IMR-90 (cell line): ENCODE measurements around the gene RFX1. TPM values are rescaled to one million over a fixed set of nuclear protein-coding genes. Genes with fewer than 3 reads are reported as not detected.

Source experiments
- ATAC-seq: fragments of 200-7000 bp; cut with Tn5 transposase; 2 replicates; pipeline ENCODE4 v1.9.1; 2020; ENCODE audit warnings: low read depth, mild to moderate bottlenecking, moderate library complexity
- BruUV-seq: library from RNA; stranded (reverse); fragments of 400-500 nt; replicated peaks from 2 replicates; lab custom pipeline; 2021; lab: Mats Ljungman, UMichigan
- CTCF ChIA-PET: fragments of 300-600 bp; formaldehyde crosslinking; extraction: SDS; loops from one replicate; lab custom pipeline; 2021; ENCODE audit warnings: antibody characterized with exemption; lab: Yijun Ruan, JAX
- POLR2A ChIA-PET: fragments of 300-600 bp; sonication (Branson Sonifier 250); formaldehyde crosslinking; loops from one replicate; lab custom pipeline; 2022; ENCODE audit warnings: antibody characterized with exemption; ENCODE audit not compliant: unreplicated experiment; lab: Charles Lee
- DNase-seq: peaks from one replicate; pipeline ENCODE4 v3.0.0; 2013
- H2AFZ ChIP-seq: replicated peaks from 2 replicates; pipeline ENCODE3; 2013; ENCODE audit warnings: low read length, mild to moderate bottlenecking; ENCODE audit not compliant: poor library complexity
- H2AK5ac ChIP-seq: 2 replicates; pipeline ENCODE4 v1.6.1; 2013; ENCODE audit warnings: low read depth, low read length, inconsistent platforms
- H2AK9ac ChIP-seq: replicated peaks from 2 replicates; pipeline ENCODE3; 2013; ENCODE audit warnings: mild to moderate bottlenecking, low read depth, low read length, moderate library complexity; ENCODE audit not compliant: poor library complexity
- H2BK120ac ChIP-seq: 2 replicates; pipeline ENCODE4 v1.6.1; 2013; ENCODE audit warnings: low read depth, low read length, inconsistent platforms
- H2BK15ac ChIP-seq: 3 replicates; pipeline ENCODE4 v1.6.1; 2013; ENCODE audit warnings: low read depth, low read length, inconsistent platforms
- H2BK20ac ChIP-seq: 2 replicates; pipeline ENCODE4 v1.6.1; 2013; ENCODE audit warnings: low read depth, mild to moderate bottlenecking, inconsistent platforms, low read length, moderate library complexity
- H2BK5ac ChIP-seq: 2 replicates; pipeline ENCODE4 v1.6.1; 2013; ENCODE audit warnings: mild to moderate bottlenecking, low read depth, low read length, inconsistent platforms; ENCODE audit not compliant: poor library complexity, severe bottlenecking
- H3K14ac ChIP-seq: replicated peaks from 2 replicates; pipeline ENCODE4 v1.6.1; 2013; ENCODE audit warnings: low read depth, low read length, inconsistent platforms
- H3K18ac ChIP-seq: 2 replicates; pipeline ENCODE4 v1.6.1; 2013; ENCODE audit warnings: low read depth, low read length, control low read depth
- H3K23ac ChIP-seq: 2 replicates; pipeline ENCODE4 v1.6.1; 2013; ENCODE audit warnings: low read depth, low read length, inconsistent platforms
- H3K27ac ChIP-seq: 2 replicates; pipeline ENCODE4 v1.5.1; 2013; ENCODE audit warnings: mild to moderate bottlenecking, control low read depth, low read length; ENCODE audit not compliant: insufficient read depth
- H3K27me3 ChIP-seq: 2 replicates; pipeline ENCODE4 v1.6.1; 2013; ENCODE audit warnings: low read length; ENCODE audit not compliant: control insufficient read depth, insufficient read depth
- H3K36me3 ChIP-seq: 2 replicates; pipeline ENCODE4 v1.6.1; 2013; ENCODE audit warnings: low read length, mixed read lengths; ENCODE audit not compliant: control insufficient read depth, insufficient read depth
- H3K4ac ChIP-seq: 2 replicates; pipeline ENCODE4 v1.6.1; 2013; ENCODE audit warnings: low read depth, low read length, inconsistent platforms
- H3K4me1 ChIP-seq: 2 replicates; pipeline ENCODE4 v1.6.1; 2013; ENCODE audit warnings: low read length, mixed read lengths; ENCODE audit not compliant: control insufficient read depth, insufficient read depth
- H3K4me2 ChIP-seq: 2 replicates; pipeline ENCODE4 v1.6.1; 2013; ENCODE audit warnings: low read depth, mild to moderate bottlenecking, control low read depth, low read length, moderate library complexity
- H3K4me3 ChIP-seq: 2 replicates; pipeline ENCODE4 v1.5.1; 2013; ENCODE audit warnings: low read depth, mild to moderate bottlenecking, control low read depth, low read length, moderate library complexity; ENCODE audit not compliant: insufficient read depth
- H3K56ac ChIP-seq: 2 replicates; pipeline ENCODE4 v1.6.1; 2013; ENCODE audit warnings: low read length, inconsistent platforms; ENCODE audit not compliant: insufficient read depth; ENCODE audit errors: extremely low read depth
- H3K79me1 ChIP-seq, 2 experiments: 2 replicates each; pipeline ENCODE4 v1.6.1; 2013; ENCODE audit warnings: low read length in 2 of 2, inconsistent platforms in 1 of 2, low read depth in 1 of 2
- H3K9ac ChIP-seq: 2 replicates; pipeline ENCODE4 v1.6.1; 2013; ENCODE audit warnings: low read depth, low read length, control low read depth
- H3K9me1 ChIP-seq: 2 replicates; pipeline ENCODE4 v1.6.1; 2013; ENCODE audit warnings: low read length, inconsistent platforms; ENCODE audit not compliant: insufficient read depth
- H3K9me3 ChIP-seq: 2 replicates; pipeline ENCODE4 v1.6.1; 2013; ENCODE audit warnings: low read length; ENCODE audit not compliant: control insufficient read depth, insufficient read depth
- H4K20me1 ChIP-seq: 2 replicates; pipeline ENCODE4 v1.6.1; 2013; ENCODE audit warnings: low read length, inconsistent platforms; ENCODE audit not compliant: insufficient read depth
- H4K5ac ChIP-seq: 2 replicates; pipeline ENCODE4 v1.6.1; 2013; ENCODE audit warnings: mild to moderate bottlenecking, low read depth, low read length, control low read depth
- H4K8ac ChIP-seq, 2 experiments: 2 replicates each; pipeline ENCODE4 v1.6.1; 2013; ENCODE audit warnings: low read depth in 2 of 2, low read length in 2 of 2, control low read depth in 1 of 2, inconsistent platforms in 1 of 2
- H4K91ac ChIP-seq: 2 replicates; pipeline ENCODE4 v1.6.1; 2013; ENCODE audit warnings: low read depth, low read length, inconsistent platforms; ENCODE audit not compliant: insufficient read depth
- BHLHE40 ChIP-seq: fragments of 150-350 bp; IDR thresholded peaks from 2 replicates; pipeline ENCODE4 v1.6.1; 2016; ENCODE audit warnings: mild to moderate bottlenecking, low read depth, low read length
- CEBPB ChIP-seq: IDR thresholded peaks from 2 replicates; pipeline ENCODE4 v1.6.1; 2012; ENCODE audit warnings: low read depth, low read length, improper control_type of control experiment
- CHD1 ChIP-seq: IDR thresholded peaks from 2 replicates; pipeline ENCODE4 v1.6.1; 2012; ENCODE audit warnings: low read depth, low read length, improper control_type of control experiment
- ELK1 ChIP-seq: fragments of 150-350 bp; IDR thresholded peaks from 2 replicates; pipeline ENCODE4 v1.6.1; 2016; ENCODE audit warnings: low read depth, mild to moderate bottlenecking, low read length, moderate library complexity, borderline replicate concordance
- FOS ChIP-seq: fragments of 150-350 bp; IDR thresholded peaks from 2 replicates; pipeline ENCODE4 v1.6.1; 2016; ENCODE audit warnings: low read depth, low read length
- MAFK ChIP-seq: IDR thresholded peaks from 2 replicates; pipeline ENCODE4 v1.6.1; 2012; ENCODE audit warnings: low read depth, low read length, improper control_type of control experiment
- MAZ ChIP-seq: IDR thresholded peaks from 2 replicates; pipeline ENCODE4 v1.6.1; 2012; ENCODE audit warnings: low read depth, mild to moderate bottlenecking, low read length, improper control_type of control experiment, moderate library complexity, borderline replicate concordance
- MXI1 ChIP-seq: IDR thresholded peaks from 2 replicates; pipeline ENCODE4 v1.6.1; 2012; ENCODE audit warnings: low read depth, mild to moderate bottlenecking, low read length, moderate library complexity, borderline replicate concordance
- NFE2L2 ChIP-seq: fragments of 150-350 bp; IDR thresholded peaks from 2 replicates; pipeline ENCODE4 v1.6.1; 2016; ENCODE audit warnings: low read depth, mild to moderate bottlenecking, low read length
- POLR2A ChIP-seq: IDR thresholded peaks from 2 replicates; pipeline ENCODE4 v1.6.1; 2012; ENCODE audit warnings: mild to moderate bottlenecking, low read depth, low read length
- RAD21 ChIP-seq: IDR thresholded peaks from 2 replicates; pipeline ENCODE4 v1.6.1; 2012; ENCODE audit warnings: low read length, improper control_type of control experiment
- RCOR1 ChIP-seq: IDR thresholded peaks from 2 replicates; pipeline ENCODE4 v1.6.1; 2012; ENCODE audit warnings: mild to moderate bottlenecking, low read length, improper control_type of control experiment; ENCODE audit not compliant: insufficient replicate concordance
- RFX5 ChIP-seq: IDR thresholded peaks from 2 replicates; pipeline ENCODE4 v1.8.0; 2012; ENCODE audit warnings: low read depth, mild to moderate bottlenecking, low read length, moderate library complexity
- SMC3 ChIP-seq: fragments of 150-350 bp; IDR thresholded peaks from 2 replicates; pipeline ENCODE4 v1.6.1; 2016; ENCODE audit warnings: low read depth, mild to moderate bottlenecking, antibody characterized with exemption, low read length, moderate library complexity
- USF2 ChIP-seq: fragments of 150-350 bp; IDR thresholded peaks from 2 replicates; pipeline ENCODE4 v1.6.1; 2017; ENCODE audit warnings: mild to moderate bottlenecking, antibody characterized with exemption, low read length, low read depth
- WGBS, 2 experiments: methylation state at CpG; one replicate each; pipeline versions ENCODE4 v1.1.5 to v1.1.7; 2013; ENCODE audit warnings: missing lambda C conversion rate in 2 of 2; ENCODE audit not compliant: insufficient read length in 1 of 2; ENCODE audit errors: extremely low coverage in 2 of 2; 5-methylcytosine and 5-hydroxymethylcytosine counted together
- dilution Hi-C: fragments of 300-500 bp; cut with HindIII; formaldehyde crosslinking; loops from one replicate; pipeline ENCODE4 v1.14.3; 2018; ENCODE audit warnings: low sequenced_read_pairs; ENCODE audit not compliant: unreplicated experiment
- in situ Hi-C: fragments of 300-500 bp; cut with MboI; formaldehyde crosslinking; loops from 3 replicates; pipeline ENCODE4 v1.14.3; 2019; ENCODE audit warnings: low sequenced_read_pairs, inconsistent platforms, mixed read lengths
- intact Hi-C: fragments of 100-400 bp; cut with micrococcal nuclease; formaldehyde crosslinking; loops from 2 replicates; pipeline ENCODE4 v1.10.0; 2022
- polyA plus RNA-seq, 3 experiments: library from polyadenylated mRNA; depleted of rRNA; stranded (reverse); fragments of >200 nt; gene quantifications; 2 replicates each; pipeline ENCODE4 v1.2.3, GENCODE V29; 2012; ENCODE audit warnings: low replicate concordance in 1 of 3
- total RNA-seq: library from RNA; depleted of rRNA; stranded (reverse); fragments of >200 nt; gene quantifications from 2 replicates; pipeline ENCODE4 v1.2.3, GENCODE V29; 2012
- TF ChIP-seq, protein P1 (sequence below): conservative IDR thresholded peaks from 2 replicates; pipeline ENCODE4 v1.5.1; 2012; ENCODE audit warnings: mild to moderate bottlenecking, low read depth, low read length, improper control_type of control experiment

The RFX1 gene
- total and polyA plus RNA-seq, 2 of the 4 experiments (the other 2 are of a cell fraction) = 0.36 to 3.1 TPM

- Histone ChIP-seq H2BK20ac (no peak overlapping the region), H4K91ac (no peak overlapping the region), H2AK5ac (no peak overlapping the region), H3K14ac (no peak overlapping the region), H3K4me3 (no peak overlapping the region), H3K4me1 (no peaks in the 10 kb centered on the region), H2BK5ac (no peak overlapping the region), H2BK15ac (no peak overlapping the region), H2AFZ (no peak overlapping the region), H3K9me1 (no peaks in the 10 kb centered on the region), H3K9me3 (no peaks in the 10 kb centered on the region), H3K27ac (no peak overlapping the region), H3K79me1 (no peaks in the 10 kb centered on the region), H3K9ac (no peak overlapping the region), H2AK9ac (no peak overlapping the region), H4K20me1 (no peaks in the 10 kb centered on the region), H3K4me2 (no peak overlapping the region), H3K56ac (no peak overlapping the region), H3K4ac (no peak overlapping the region), H4K8ac (no peak overlapping the region), H3K18ac (no peak overlapping the region), H4K5ac (no peak overlapping the region), H3K27me3 (no peaks in the 10 kb centered on the region), H2BK120ac (no peak overlapping the region), H3K36me3 (peaks cover 42% of the 10 kb centered on the region), H3K23ac (no peak overlapping the region)
- BruUV-seq = no TSS peak
- intact Hi-C loops = no loop called here
- WGBS, 2 experiments = 85% methylated on average over 7 of the region's 12 CpGs; no CpG with 5 or more reads in 1 of the 2 experiments
- ATAC-seq = no peak; the same call in 1 of the 2 replicates
- dilution Hi-C loops = no loop called here
- CTCF ChIA-PET = no interaction called here
- POLR2A ChIA-PET = no interaction called here
- TF ChIP-seq CHD1 (no peak), BHLHE40 (no peak), MAFK (no peak), RFX5 (no peak), NFE2L2 (no peak), ELK1 (no peak), CEBPB (no peak), POLR2A (no peak), SMC3 (no peak), USF2 (no peak), RAD21 (no peak), FOS (no peak), MXI1 (no peak), RCOR1 (no peak), MAZ (no peak)
- TF ChIP-seq, protein P1, sequence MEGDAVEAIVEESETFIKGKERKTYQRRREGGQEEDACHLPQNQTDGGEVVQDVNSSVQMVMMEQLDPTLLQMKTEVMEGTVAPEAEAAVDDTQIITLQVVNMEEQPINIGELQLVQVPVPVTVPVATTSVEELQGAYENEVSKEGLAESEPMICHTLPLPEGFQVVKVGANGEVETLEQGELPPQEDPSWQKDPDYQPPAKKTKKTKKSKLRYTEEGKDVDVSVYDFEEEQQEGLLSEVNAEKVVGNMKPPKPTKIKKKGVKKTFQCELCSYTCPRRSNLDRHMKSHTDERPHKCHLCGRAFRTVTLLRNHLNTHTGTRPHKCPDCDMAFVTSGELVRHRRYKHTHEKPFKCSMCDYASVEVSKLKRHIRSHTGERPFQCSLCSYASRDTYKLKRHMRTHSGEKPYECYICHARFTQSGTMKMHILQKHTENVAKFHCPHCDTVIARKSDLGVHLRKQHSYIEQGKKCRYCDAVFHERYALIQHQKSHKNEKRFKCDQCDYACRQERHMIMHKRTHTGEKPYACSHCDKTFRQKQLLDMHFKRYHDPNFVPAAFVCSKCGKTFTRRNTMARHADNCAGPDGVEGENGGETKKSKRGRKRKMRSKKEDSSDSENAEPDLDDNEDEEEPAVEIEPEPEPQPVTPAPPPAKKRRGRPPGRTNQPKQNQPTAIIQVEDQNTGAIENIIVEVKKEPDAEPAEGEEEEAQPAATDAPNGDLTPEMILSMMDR = no peak
- in situ Hi-C loops = no loop called here
- no peak for DNase-seq
Observed at GRCh38 chr19:13929340-13929739, 76.8 kb downstream of the RFX1 start.
